IMR-90 (cell line): Measurements from ENCODE around the gene BCL7A. TPM values are rescaled to one million over a fixed set of nuclear protein-coding genes. Genes with fewer than 3 reads are reported as not detected.

Experiments
- ATAC-seq: fragments of 200-7000 bp; cut with Tn5 transposase; 2 replicates; pipeline ENCODE4 v1.9.1; 2020; ENCODE audit warnings: low read depth, mild to moderate bottlenecking, moderate library complexity
- BruUV-seq: library from RNA; stranded (reverse); fragments of 400-500 nt; replicated peaks from 2 replicates; lab custom pipeline; 2021; lab: Mats Ljungman, UMichigan
- CTCF ChIA-PET: fragments of 300-600 bp; formaldehyde crosslinking; extraction: SDS; loops from one replicate; lab custom pipeline; 2021; ENCODE audit warnings: antibody characterized with exemption; lab: Yijun Ruan, JAX
- POLR2A ChIA-PET: fragments of 300-600 bp; sonication (Branson Sonifier 250); formaldehyde crosslinking; loops from one replicate; lab custom pipeline; 2022; ENCODE audit warnings: antibody characterized with exemption; ENCODE audit not compliant: unreplicated experiment; lab: Charles Lee
- DNase-seq: peaks from one replicate; pipeline ENCODE4 v3.0.0; 2013
- H2AFZ ChIP-seq: replicated peaks from 2 replicates; pipeline ENCODE3; 2013; ENCODE audit warnings: low read length, mild to moderate bottlenecking; ENCODE audit not compliant: poor library complexity
- H2AK5ac ChIP-seq: 2 replicates; pipeline ENCODE4 v1.6.1; 2013; ENCODE audit warnings: low read depth, low read length, inconsistent platforms
- H2AK9ac ChIP-seq: replicated peaks from 2 replicates; pipeline ENCODE3; 2013; ENCODE audit warnings: mild to moderate bottlenecking, low read depth, low read length, moderate library complexity; ENCODE audit not compliant: poor library complexity
- H2BK120ac ChIP-seq: 2 replicates; pipeline ENCODE4 v1.6.1; 2013; ENCODE audit warnings: low read depth, low read length, inconsistent platforms
- H2BK15ac ChIP-seq: 3 replicates; pipeline ENCODE4 v1.6.1; 2013; ENCODE audit warnings: low read depth, low read length, inconsistent platforms
- H2BK20ac ChIP-seq: 2 replicates; pipeline ENCODE4 v1.6.1; 2013; ENCODE audit warnings: low read depth, mild to moderate bottlenecking, inconsistent platforms, low read length, moderate library complexity
- H2BK5ac ChIP-seq: 2 replicates; pipeline ENCODE4 v1.6.1; 2013; ENCODE audit warnings: mild to moderate bottlenecking, low read depth, low read length, inconsistent platforms; ENCODE audit not compliant: poor library complexity, severe bottlenecking
- H3K14ac ChIP-seq: replicated peaks from 2 replicates; pipeline ENCODE4 v1.6.1; 2013; ENCODE audit warnings: low read depth, low read length, inconsistent platforms
- H3K18ac ChIP-seq: 2 replicates; pipeline ENCODE4 v1.6.1; 2013; ENCODE audit warnings: low read depth, low read length, control low read depth
- H3K23ac ChIP-seq: 2 replicates; pipeline ENCODE4 v1.6.1; 2013; ENCODE audit warnings: low read depth, low read length, inconsistent platforms
- H3K27ac ChIP-seq: 2 replicates; pipeline ENCODE4 v1.5.1; 2013; ENCODE audit warnings: mild to moderate bottlenecking, control low read depth, low read length; ENCODE audit not compliant: insufficient read depth
- H3K27me3 ChIP-seq: 2 replicates; pipeline ENCODE4 v1.6.1; 2013; ENCODE audit warnings: low read length; ENCODE audit not compliant: control insufficient read depth, insufficient read depth
- H3K36me3 ChIP-seq: 2 replicates; pipeline ENCODE4 v1.6.1; 2013; ENCODE audit warnings: low read length, mixed read lengths; ENCODE audit not compliant: control insufficient read depth, insufficient read depth
- H3K4ac ChIP-seq: 2 replicates; pipeline ENCODE4 v1.6.1; 2013; ENCODE audit warnings: low read depth, low read length, inconsistent platforms
- H3K4me1 ChIP-seq: 2 replicates; pipeline ENCODE4 v1.6.1; 2013; ENCODE audit warnings: low read length, mixed read lengths; ENCODE audit not compliant: control insufficient read depth, insufficient read depth
- H3K4me2 ChIP-seq: 2 replicates; pipeline ENCODE4 v1.6.1; 2013; ENCODE audit warnings: low read depth, mild to moderate bottlenecking, control low read depth, low read length, moderate library complexity
- H3K4me3 ChIP-seq: 2 replicates; pipeline ENCODE4 v1.5.1; 2013; ENCODE audit warnings: low read depth, mild to moderate bottlenecking, control low read depth, low read length, moderate library complexity; ENCODE audit not compliant: insufficient read depth
- H3K56ac ChIP-seq: 2 replicates; pipeline ENCODE4 v1.6.1; 2013; ENCODE audit warnings: low read length, inconsistent platforms; ENCODE audit not compliant: insufficient read depth; ENCODE audit errors: extremely low read depth
- H3K79me1 ChIP-seq, 2 experiments: 2 replicates each; pipeline ENCODE4 v1.6.1; 2013; ENCODE audit warnings: low read length in 2 of 2, inconsistent platforms in 1 of 2, low read depth in 1 of 2
- H3K9ac ChIP-seq: 2 replicates; pipeline ENCODE4 v1.6.1; 2013; ENCODE audit warnings: low read depth, low read length, control low read depth
- H3K9me1 ChIP-seq: 2 replicates; pipeline ENCODE4 v1.6.1; 2013; ENCODE audit warnings: low read length, inconsistent platforms; ENCODE audit not compliant: insufficient read depth
- H3K9me3 ChIP-seq: 2 replicates; pipeline ENCODE4 v1.6.1; 2013; ENCODE audit warnings: low read length; ENCODE audit not compliant: control insufficient read depth, insufficient read depth
- H4K20me1 ChIP-seq: 2 replicates; pipeline ENCODE4 v1.6.1; 2013; ENCODE audit warnings: low read length, inconsistent platforms; ENCODE audit not compliant: insufficient read depth
- H4K5ac ChIP-seq: 2 replicates; pipeline ENCODE4 v1.6.1; 2013; ENCODE audit warnings: mild to moderate bottlenecking, low read depth, low read length, control low read depth
- H4K8ac ChIP-seq, 2 experiments: 2 replicates each; pipeline ENCODE4 v1.6.1; 2013; ENCODE audit warnings: low read depth in 2 of 2, low read length in 2 of 2, control low read depth in 1 of 2, inconsistent platforms in 1 of 2
- H4K91ac ChIP-seq: 2 replicates; pipeline ENCODE4 v1.6.1; 2013; ENCODE audit warnings: low read depth, low read length, inconsistent platforms; ENCODE audit not compliant: insufficient read depth
- CHD1 ChIP-seq: IDR thresholded peaks from 2 replicates; pipeline ENCODE4 v1.6.1; 2012; ENCODE audit warnings: low read depth, low read length, improper control_type of control experiment
- NFE2L2 ChIP-seq: fragments of 150-350 bp; IDR thresholded peaks from 2 replicates; pipeline ENCODE4 v1.6.1; 2016; ENCODE audit warnings: low read depth, mild to moderate bottlenecking, low read length
- POLR2A ChIP-seq: IDR thresholded peaks from 2 replicates; pipeline ENCODE4 v1.6.1; 2012; ENCODE audit warnings: mild to moderate bottlenecking, low read depth, low read length
- RFX5 ChIP-seq: IDR thresholded peaks from 2 replicates; pipeline ENCODE4 v1.8.0; 2012; ENCODE audit warnings: low read depth, mild to moderate bottlenecking, low read length, moderate library complexity
- WGBS, 2 experiments: methylation state at CpG; one replicate each; pipeline versions ENCODE4 v1.1.5 to v1.1.7; 2013; ENCODE audit warnings: missing lambda C conversion rate in 2 of 2; ENCODE audit not compliant: insufficient read length in 1 of 2; ENCODE audit errors: extremely low coverage in 2 of 2; 5-methylcytosine and 5-hydroxymethylcytosine counted together
- dilution Hi-C: fragments of 300-500 bp; cut with HindIII; formaldehyde crosslinking; loops from one replicate; pipeline ENCODE4 v1.14.3; 2018; ENCODE audit warnings: low sequenced_read_pairs; ENCODE audit not compliant: unreplicated experiment
- in situ Hi-C: fragments of 300-500 bp; cut with MboI; formaldehyde crosslinking; loops from 3 replicates; pipeline ENCODE4 v1.14.3; 2019; ENCODE audit warnings: low sequenced_read_pairs, inconsistent platforms, mixed read lengths
- intact Hi-C: fragments of 100-400 bp; cut with micrococcal nuclease; formaldehyde crosslinking; loops from 2 replicates; pipeline ENCODE4 v1.10.0; 2022
- polyA plus RNA-seq, 3 experiments: library from polyadenylated mRNA; depleted of rRNA; stranded (reverse); fragments of >200 nt; gene quantifications; 2 replicates each; pipeline ENCODE4 v1.2.3, GENCODE V29; 2012; ENCODE audit warnings: low replicate concordance in 1 of 3
- total RNA-seq: library from RNA; depleted of rRNA; stranded (reverse); fragments of >200 nt; gene quantifications from 2 replicates; pipeline ENCODE4 v1.2.3, GENCODE V29; 2012
- TF ChIP-seq, protein P1 (sequence below): fragments of 150-350 bp; IDR thresholded peaks from 2 replicates; pipeline ENCODE4 v1.6.1; 2016; ENCODE audit warnings: low read depth, mild to moderate bottlenecking, low read length, moderate library complexity, borderline replicate concordance

The BCL7A gene
- total and polyA plus RNA-seq, 2 of the 4 experiments (the other 2 are of a cell fraction): 5.6 to 7.9 TPM

DNA sequence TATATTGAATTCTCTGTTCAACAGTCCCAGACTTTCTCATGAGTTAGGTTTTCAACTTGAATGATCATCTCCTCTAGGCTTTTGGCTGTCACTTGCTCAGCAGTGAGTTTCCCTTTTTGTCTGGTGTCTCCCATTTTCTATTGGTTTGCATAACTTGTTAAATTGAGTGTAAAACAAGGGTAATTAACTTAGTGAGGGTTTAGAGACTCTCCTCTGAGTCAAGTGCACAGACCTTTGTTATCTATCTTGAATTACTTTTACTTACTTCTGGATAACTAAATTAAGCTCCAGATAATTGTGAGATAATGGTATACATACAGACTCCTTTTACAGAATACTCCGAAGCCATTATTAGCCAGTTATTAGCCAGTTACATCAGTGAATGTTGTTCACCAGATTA is 78.9 kb downstream of the BCL7A start:
- Histone ChIP-seq H3K4me2 (no peak overlapping the region), H4K20me1 (peaks cover 51% of the 10 kb centered on the region), H3K4ac (no peak overlapping the region), H2BK120ac (no peak overlapping the region), H3K79me1 (peaks cover 29 to 73% of the 10 kb centered on the region in 2 experiments), H3K9ac (no peak overlapping the region), H3K4me3 (no peak overlapping the region), H3K9me1 (peaks cover 25% of the 10 kb centered on the region), H3K27me3 (no peaks in the 10 kb centered on the region), H3K56ac (no peak overlapping the region), H3K9me3 (no peaks in the 10 kb centered on the region), H2BK15ac (no peak overlapping the region), H3K4me1 (peaks cover 20% of the 10 kb centered on the region), H2BK20ac (no peak overlapping the region), H3K18ac (no peak overlapping the region), H2AFZ (no peak overlapping the region), H3K23ac (no peak overlapping the region), H2BK5ac (no peak overlapping the region), H3K27ac (no peak overlapping the region), H3K36me3 (peaks cover 2% of the 10 kb centered on the region; the same call in 1 of the 2 replicates), H4K8ac (no peak overlapping the region), H2AK5ac (no peak overlapping the region), H4K91ac (no peak overlapping the region), H3K14ac (no peak overlapping the region), H2AK9ac (no peak overlapping the region), H4K5ac (no peak overlapping the region)
- DNase-seq (no peak), ATAC-seq (no peak)
- TF ChIP-seq RFX5: no peak
- TF ChIP-seq, protein P1, sequence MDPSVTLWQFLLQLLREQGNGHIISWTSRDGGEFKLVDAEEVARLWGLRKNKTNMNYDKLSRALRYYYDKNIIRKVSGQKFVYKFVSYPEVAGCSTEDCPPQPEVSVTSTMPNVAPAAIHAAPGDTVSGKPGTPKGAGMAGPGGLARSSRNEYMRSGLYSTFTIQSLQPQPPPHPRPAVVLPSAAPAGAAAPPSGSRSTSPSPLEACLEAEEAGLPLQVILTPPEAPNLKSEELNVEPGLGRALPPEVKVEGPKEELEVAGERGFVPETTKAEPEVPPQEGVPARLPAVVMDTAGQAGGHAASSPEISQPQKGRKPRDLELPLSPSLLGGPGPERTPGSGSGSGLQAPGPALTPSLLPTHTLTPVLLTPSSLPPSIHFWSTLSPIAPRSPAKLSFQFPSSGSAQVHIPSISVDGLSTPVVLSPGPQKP: no peak
- TF ChIP-seq NFE2L2: no peak
- no peak for TF ChIP-seq CHD1
- TF ChIP-seq POLR2A: no peak
- dilution Hi-C loops: no loop called here
- no TSS peak for BruUV-seq
- in situ Hi-C loops: no loop called here
- intact Hi-C loops: no loop called here
- WGBS, 2 experiments: no CpG with 5 or more reads among the region's 1 CpG
- POLR2A ChIA-PET: no interaction called here
- CTCF ChIA-PET: no interaction called here
